Ishikawa (cell line): ENCODE results near the gene CBR1.

ENCODE experiments used
- CEBPB ChIP-seq: IDR thresholded peaks from 2 replicates; pipeline ENCODE4 v1.6.1; 2012
- EP300 ChIP-seq: IDR thresholded peaks from 2 replicates; pipeline ENCODE4 v1.6.1; 2012; ENCODE audit warnings: borderline replicate concordance
- FOXM1 ChIP-seq: IDR thresholded peaks from 2 replicates; pipeline ENCODE4 v1.6.1; 2012; ENCODE audit warnings: low read depth, borderline replicate concordance
- NFIC ChIP-seq: IDR thresholded peaks from 2 replicates; pipeline ENCODE4 v1.6.1; 2012
- RAD21 ChIP-seq: IDR thresholded peaks from 2 replicates; pipeline ENCODE4 v1.6.1; 2012; ENCODE audit warnings: low read depth
- REST ChIP-seq: IDR thresholded peaks from 2 replicates; pipeline ENCODE4 v1.6.1; 2012; ENCODE audit warnings: low read depth, mild to moderate bottlenecking
- TAF1 ChIP-seq: IDR thresholded peaks from 2 replicates; pipeline ENCODE4 v1.6.1; 2012; ENCODE audit warnings: low read depth, mild to moderate bottlenecking
- TEAD4 ChIP-seq: IDR thresholded peaks from 2 replicates; pipeline ENCODE4 v1.6.1; 2012
- USF1 ChIP-seq: IDR thresholded peaks from 2 replicates; pipeline ENCODE4 v1.6.1; 2012
- YY1 ChIP-seq: IDR thresholded peaks from 2 replicates; pipeline ENCODE4 v1.6.1; 2012; ENCODE audit warnings: low read depth
- TF ChIP-seq, protein P1 (sequence below): IDR thresholded peaks from 2 replicates; pipeline ENCODE4 v1.6.1; 2012

DNA sequence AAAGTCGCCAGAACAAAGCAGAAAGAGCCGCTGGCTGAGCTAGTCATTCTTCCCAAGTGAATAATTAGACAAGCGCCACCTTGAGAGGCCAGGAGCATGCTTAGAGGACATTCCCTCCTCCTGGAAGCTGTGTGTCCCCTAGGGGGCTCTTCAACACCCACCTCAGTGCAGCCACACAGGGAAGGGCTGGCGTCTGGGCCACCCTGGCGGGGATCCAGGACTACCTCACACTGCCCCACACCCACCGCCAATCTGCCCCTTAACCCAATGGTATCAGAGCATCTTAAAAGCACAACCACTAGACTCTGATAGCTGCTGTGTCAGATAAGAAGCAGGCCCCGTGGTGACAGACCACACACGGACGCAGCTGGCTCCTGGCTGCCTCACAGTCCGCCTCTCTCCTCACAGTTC, 34.4 kb upstream of the CBR1 start:
- TF ChIP-seq NFIC = no peak
- no peak for TF ChIP-seq TAF1
- TF ChIP-seq RAD21 = no peak
- TF ChIP-seq EP300 = no peak
- no peak for TF ChIP-seq CEBPB
- TF ChIP-seq REST = no peak
- TF ChIP-seq YY1 = no peak
- no peak for TF ChIP-seq FOXM1
- TF ChIP-seq TEAD4 = no peak
- no peak for TF ChIP-seq USF1
- TF ChIP-seq, protein P1, sequence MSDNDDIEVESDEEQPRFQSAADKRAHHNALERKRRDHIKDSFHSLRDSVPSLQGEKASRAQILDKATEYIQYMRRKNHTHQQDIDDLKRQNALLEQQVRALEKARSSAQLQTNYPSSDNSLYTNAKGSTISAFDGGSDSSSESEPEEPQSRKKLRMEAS = no peak
